K562 treated with DMSO at 1 percent for 4 hours (cell line): Measurements from ENCODE around the gene OR13C4. TPM values are rescaled to one million over a fixed set of nuclear protein-coding genes. Genes with fewer than 3 reads are reported as not detected.

Experiments used
- total RNA-seq: library from RNA; unstranded; fragments of 300-600 nt; gene quantifications from 2 replicates; pipeline ENCODE4 v1.2.3, GENCODE V29; 2022; ENCODE audit not compliant: insufficient read depth

The OR13C4 gene
- not detected in 2 replicates for total RNA-seq

GRCh38 chr9:104527109-104527508 lies at the start of gene OR13C4:
TSS of gene OR13C4 (minus strand) at chr9:104527209. CDS start at chr9:104527209, 0 bp downstream.

GRCh38 chr9:104568868-104569267 lies 41.9 kb upstream of the OR13C4 start, which contains the start of gene OR13C8:
TSS of gene OR13C8 (plus strand) at chr9:104569168. CDS start at chr9:104569168, 0 bp downstream.

GRCh38 chr9:104536756-104537155 lies 9.7 kb upstream of the OR13C4 start, which contains the start of gene OR13C3:
TSS of gene OR13C3 (minus strand) at chr9:104536856. CDS start at chr9:104536723, 133 bp downstream.

GRCh38 chr9:104503963-104504362 lies 23.0 kb downstream of the OR13C4 start, which contains the start of gene OR13F1:
TSS of gene OR13F1 (plus strand) at chr9:104504263. CDS start at chr9:104504263, 0 bp downstream.

Other genes starting within 250 kb of the OR13C4 start
- gene OR13F1, start 22.9 kb downstream of the OR13C4 start, total RNA-seq, result not detected in 2 replicates
- not detected in 2 replicates for gene OR13C3, start 9.6 kb upstream of the OR13C4 start, total RNA-seq
- not detected in 2 replicates for gene OR13C8, start 42.0 kb upstream of the OR13C4 start, total RNA-seq
- gene OR13C5, start 72.2 kb upstream of the OR13C4 start, total RNA-seq, result not detected in 2 replicates
- gene OR13C2, start 78.4 kb upstream of the OR13C4 start, total RNA-seq, result not detected in 2 replicates
- gene OR13C9, start 91.0 kb upstream of the OR13C4 start, total RNA-seq, result not detected in 2 replicates
- not detected in 2 replicates for gene OR13D1, start 167.3 kb upstream of the OR13C4 start, total RNA-seq
- gene NIPSNAP3A, start 220.5 kb upstream of the OR13C4 start, total RNA-seq, result 24.0 and 24.1 TPM in 2 replicates
- 1.5 and 2.1 TPM in 2 replicates for gene NIPSNAP3B, start 236.9 kb upstream of the OR13C4 start, total RNA-seq